NCI-H524 (cell line): Measurements from ENCODE around the gene FXN.
"Not testable (repeated sequence)": the region's sequence is repeated elsewhere in the genome, so short reads cannot be mapped to it uniquely, and the experiment has no call there.

Experiments
- DNase-seq, 2 experiments: peaks; one replicate each; lab custom pipeline; 2025; lab: John Stamatoyannopoulos, UW

Gene FXN

GRCh38 chr9:69070201-69070600 lies 34.6 kb downstream of the FXN start:
- no peak for DNase-seq

- no peak for DNase-seq
Measured at GRCh38 chr9:69071059-69071458, 35.5 kb downstream of the FXN start.

- no peak for DNase-seq
Measured at GRCh38 chr9:69073103-69073502, 37.6 kb downstream of the FXN start.

- no peak for DNase-seq
Measured at GRCh38 chr9:69074801-69075200, 39.2 kb downstream of the FXN start.

GRCh38 chr9:69076550-69076949 lies 41.0 kb downstream of the FXN start:
- no peak for DNase-seq

- DNase-seq: no peak
Measured at GRCh38 chr9:69078069-69078468, 42.5 kb downstream of the FXN start.

GRCh38 chr9:69078581-69078980 lies 43.0 kb downstream of the FXN start:
- no peak for DNase-seq

GRCh38 chr9:69079186-69079585 lies 43.6 kb downstream of the FXN start:
- DNase-seq: no peak

GRCh38 chr9:69081261-69081660 lies 45.7 kb downstream of the FXN start:
- no peak for DNase-seq

- DNase-seq: no peak
Measured at GRCh38 chr9:69083321-69083720, 47.8 kb downstream of the FXN start.

- DNase-seq: no peak
Measured at GRCh38 chr9:69085569-69086283, 50.2 kb downstream of the FXN start.

GRCh38 chr9:69086312-69086711 lies 50.8 kb downstream of the FXN start:
- DNase-seq: no peak

- no peak for DNase-seq
Measured at GRCh38 chr9:69086769-69087168, 51.2 kb downstream of the FXN start.

GRCh38 chr9:69089082-69089481 lies 53.5 kb downstream of the FXN start:
- no peak for DNase-seq

GRCh38 chr9:69089491-69089890 lies 53.9 kb downstream of the FXN start:
- DNase-seq: no peak

- DNase-seq: no peak
Measured at GRCh38 chr9:69090140-69090750, 54.7 kb downstream of the FXN start.

GRCh38 chr9:69090946-69091345 lies 55.4 kb downstream of the FXN start:
- no peak for DNase-seq

- DNase-seq: no peak
Measured at GRCh38 chr9:69093471-69094103, 58.0 kb downstream of the FXN start.

GRCh38 chr9:69094361-69095135 lies 59.0 kb downstream of the FXN start:
- DNase-seq: not testable (repeated sequence)

GRCh38 chr9:69097064-69097463 lies 61.5 kb downstream of the FXN start:
- no peak for DNase-seq

- no peak for DNase-seq
Measured at GRCh38 chr9:69097923-69098593, 62.5 kb downstream of the FXN start.
